GM18517 (cell line): ENCODE measurements around the gene UTP3.
"Not testable (repeated sequence)": the region's sequence is repeated elsewhere in the genome, so short reads cannot be mapped to it uniquely, and the experiment has no call there.

Source experiments
- ATAC-seq: cut with Tn5 transposase; IDR thresholded peaks from one replicate; pipeline ENCODE4 v1.9.1; 2021; ENCODE audit warnings: mild to moderate bottlenecking, moderate library complexity; ENCODE audit not compliant: unreplicated experiment

UTP3 gene

GRCh38 chr4:70714079-70714887 lies 26.0 kb downstream of the UTP3 start:
- peak; percentile 65 for ATAC-seq

- ATAC-seq = peak; percentile 17
Measured at GRCh38 chr4:70715097-70715496, 26.8 kb downstream of the UTP3 start.

- ATAC-seq = no peak
Measured at GRCh38 chr4:70718811-70719604, 30.7 kb downstream of the UTP3 start.

DNA sequence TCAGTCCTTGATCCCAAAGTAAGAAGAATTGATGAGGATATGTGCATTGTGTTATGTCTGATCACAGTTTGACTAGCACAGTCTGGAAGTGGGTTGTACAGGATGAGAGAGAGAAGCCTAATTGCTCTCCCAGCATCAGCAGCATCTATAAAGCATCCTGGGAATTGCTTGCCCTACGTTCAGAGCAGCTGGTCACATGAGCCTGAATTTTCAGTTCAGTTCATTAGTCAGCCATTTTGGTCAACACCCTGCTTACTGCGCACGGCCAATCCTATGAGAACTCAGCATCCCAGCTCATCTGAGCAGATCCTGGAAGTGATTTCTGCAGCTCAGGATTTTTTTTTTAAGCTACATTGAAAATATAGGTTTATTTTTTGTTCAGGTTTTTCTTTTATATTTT lies 33.4 kb downstream of the UTP3 start, which contains the start of gene RUFY3:
TSS of gene RUFY3 (plus strand) at position 218 of the 400 bp plus-strand sequence. CDS start 610 bp downstream, outside the sequence.
- ATAC-seq = no peak

- ATAC-seq = no peak
Measured at GRCh38 chr4:70722199-70722791, 34.0 kb downstream of the UTP3 start.

GRCh38 chr4:70724463-70724862 lies 36.1 kb downstream of the UTP3 start:
- ATAC-seq = no peak

GRCh38 chr4:70725633-70726032 lies 37.3 kb downstream of the UTP3 start:
- no peak for ATAC-seq

DNA sequence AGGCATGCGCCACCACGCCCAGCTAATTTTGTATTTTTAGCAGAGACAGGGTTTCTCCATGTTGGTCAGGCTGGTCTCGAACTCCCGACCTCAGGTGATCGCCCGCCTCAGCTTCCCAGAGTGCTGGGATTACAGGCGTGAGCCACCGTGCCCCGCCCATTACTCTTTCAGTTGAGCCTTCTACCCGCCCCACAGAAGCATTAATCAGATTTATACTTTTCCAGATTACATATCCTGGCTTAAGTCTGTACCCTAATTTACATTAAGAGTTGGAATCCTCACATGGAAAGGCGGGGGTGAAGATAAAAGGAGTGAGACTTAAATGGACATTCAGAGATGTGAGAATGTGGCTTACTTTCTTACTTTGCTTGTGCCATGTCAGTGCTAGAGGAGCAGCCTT lies 38.2 kb downstream of the UTP3 start:
- ATAC-seq = not testable (repeated sequence)

GRCh38 chr4:70728091-70728490 lies 39.8 kb downstream of the UTP3 start:
- no peak for ATAC-seq

GRCh38 chr4:70732878-70733277 lies 44.5 kb downstream of the UTP3 start:
- ATAC-seq = not testable (repeated sequence)

- ATAC-seq = peak; percentile 93
Measured at GRCh38 chr4:70734168-70734954, 46.0 kb downstream of the UTP3 start.

GRCh38 chr4:70734971-70735370 lies 46.6 kb downstream of the UTP3 start:
- peak; percentile 1 for ATAC-seq

DNA sequence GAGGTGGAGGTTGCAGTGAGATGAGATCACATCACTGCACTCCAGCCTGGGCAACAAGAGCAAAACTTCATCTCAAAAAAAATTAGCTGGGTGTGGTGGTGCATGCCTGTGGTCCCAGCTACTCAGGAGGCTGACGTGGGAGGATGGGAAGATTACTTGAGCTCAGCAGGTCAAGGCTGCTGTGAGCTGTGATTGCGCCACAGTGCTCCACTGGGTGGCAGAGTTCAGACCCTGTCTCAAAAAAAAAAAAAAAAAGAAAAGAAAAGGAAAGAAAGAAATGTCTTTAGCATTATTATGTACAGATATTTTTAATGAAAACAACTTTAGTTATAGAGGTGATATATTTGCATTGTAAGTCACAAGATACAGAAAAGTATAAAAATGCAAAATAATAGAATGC lies 47.6 kb downstream of the UTP3 start:
- not testable (repeated sequence) for ATAC-seq

DNA sequence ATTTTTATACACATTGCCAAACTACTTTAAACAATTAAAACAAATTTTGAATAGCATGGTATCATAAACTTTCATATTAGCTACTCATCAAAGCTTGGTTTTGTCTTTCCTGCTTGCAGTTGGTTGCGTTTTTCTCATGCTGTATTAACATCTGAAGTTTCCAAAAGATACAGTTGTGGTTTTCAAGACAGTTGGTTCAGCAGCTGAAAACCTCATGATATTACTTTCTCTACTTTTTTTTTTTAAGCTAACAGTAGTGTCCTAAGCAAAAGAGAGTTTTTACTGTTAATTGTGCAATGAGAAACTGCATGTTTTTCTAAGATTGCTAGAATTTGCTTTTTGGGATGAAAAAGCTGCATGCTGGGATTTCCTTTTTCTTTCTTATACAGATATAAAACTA lies 48.7 kb downstream of the UTP3 start:
- no peak for ATAC-seq

GRCh38 chr4:70737409-70737808 lies 49.1 kb downstream of the UTP3 start:
- ATAC-seq = no peak

DNA sequence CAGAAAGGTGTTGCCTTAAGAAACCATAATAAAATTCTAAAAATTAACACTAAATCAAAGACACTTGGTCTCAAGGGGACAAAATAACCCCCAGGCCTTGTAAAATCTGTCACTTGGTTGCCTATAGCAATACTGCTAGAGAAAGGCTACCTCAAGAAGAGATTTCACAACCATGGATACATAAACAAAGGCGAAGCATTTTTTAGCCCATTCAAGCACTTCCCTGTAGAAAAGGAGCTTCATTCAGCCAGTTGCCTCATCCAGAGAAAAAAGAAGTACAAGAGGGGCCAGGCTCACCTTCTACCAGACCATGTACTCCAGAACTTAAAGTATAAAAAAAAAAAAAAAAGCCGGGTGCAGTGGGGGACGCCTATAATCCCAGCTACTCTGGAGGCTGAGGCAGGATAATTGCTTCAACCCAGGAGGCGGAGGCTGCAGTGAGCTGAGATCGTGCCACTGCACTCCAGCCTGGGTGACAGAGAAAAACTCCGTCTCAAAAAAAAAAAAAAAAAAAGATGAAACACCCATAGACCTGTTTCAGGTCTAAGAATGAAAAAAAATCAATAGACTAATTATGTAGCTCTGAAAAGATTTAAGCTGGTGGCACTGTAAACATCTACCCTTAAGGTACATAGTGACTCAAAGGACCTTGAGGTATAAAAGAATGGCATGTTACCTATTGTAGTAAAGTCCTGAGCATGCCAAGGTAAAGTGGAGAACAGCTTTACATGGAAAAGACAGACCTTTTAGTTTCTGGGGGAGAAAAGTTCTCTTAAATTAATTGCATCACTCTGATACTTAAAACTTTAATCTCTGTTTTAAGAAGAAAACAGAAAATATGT lies 51.4 kb downstream of the UTP3 start:
- no peak for ATAC-seq
